Ishikawa (cell line): ENCODE measurements around the gene RHOJ.

Experiments used
- EGR1 ChIP-seq: IDR thresholded peaks from 2 replicates; pipeline ENCODE4 v1.6.1; 2012
- RAD21 ChIP-seq: IDR thresholded peaks from 2 replicates; pipeline ENCODE4 v1.6.1; 2012; ENCODE audit warnings: low read depth
- YY1 ChIP-seq: IDR thresholded peaks from 2 replicates; pipeline ENCODE4 v1.6.1; 2012; ENCODE audit warnings: low read depth

DNA sequence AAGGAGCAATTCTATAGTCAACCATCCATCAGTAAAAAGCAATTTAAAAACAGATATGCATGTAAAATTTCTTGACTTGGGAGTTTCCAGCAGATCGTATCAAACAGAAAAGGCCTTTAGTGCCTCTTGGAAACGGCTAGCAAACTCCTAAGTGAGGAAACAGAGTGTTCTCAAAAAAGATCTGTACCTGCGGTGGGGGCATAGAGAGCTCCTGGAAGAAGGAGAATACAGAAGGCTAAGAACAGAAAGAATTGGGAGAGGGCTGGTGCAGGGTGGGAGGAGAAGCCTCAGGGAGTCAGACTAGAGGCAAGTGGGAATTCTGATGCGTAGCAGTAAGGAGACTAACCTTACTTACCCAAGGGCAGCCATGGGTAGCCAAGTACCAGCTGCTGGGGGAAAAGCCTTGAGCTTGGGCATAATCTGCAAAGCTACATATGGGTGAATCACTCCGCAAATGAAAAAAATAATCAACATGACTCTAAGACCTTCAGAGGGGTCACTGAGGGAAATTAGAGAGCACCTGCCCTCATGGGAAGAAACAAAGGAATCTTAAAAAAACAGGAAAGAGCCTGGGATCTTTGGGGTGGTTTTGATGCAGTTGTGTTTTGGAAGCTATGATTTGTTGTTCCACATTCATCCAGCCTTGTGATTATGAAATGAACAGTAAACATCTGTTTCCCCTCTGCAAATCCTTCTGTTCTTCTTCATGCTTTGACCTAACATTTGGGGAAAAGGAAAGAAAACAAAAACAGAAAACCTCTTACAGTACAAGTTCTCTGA lies 10.4 kb downstream of the RHOJ start:
- no peak for TF ChIP-seq RAD21
- no peak for TF ChIP-seq EGR1
- no peak for TF ChIP-seq YY1
